D341Med (cell line): Measurements from ENCODE around the gene RGS9.
A peak's percentile ranks its signal among the peaks of the same experiment; 100 is the strongest.
"Not testable (repeated sequence)": the region's sequence is repeated elsewhere in the genome, so short reads cannot be mapped to it uniquely, and the experiment has no call there.

Experiments used
- DNase-seq: peaks from one replicate; pipeline ENCODE4 v3.0.0; 2012; ENCODE audit warnings: low spot score

RGS9 gene

GRCh38 chr17:65115839-65116238, 21.3 kb upstream of the RGS9 start:
- no peak for DNase-seq

- not testable (repeated sequence) for DNase-seq
These were observed 20.7 kb upstream of the RGS9 start for GRCh38 chr17:65116515-65116914.

- no peak for DNase-seq
These were observed 19.7 kb upstream of the RGS9 start for GRCh38 chr17:65117384-65118035.

GRCh38 chr17:65121368-65121767, 15.8 kb upstream of the RGS9 start:
- DNase-seq = no peak

GRCh38 chr17:65121916-65122806, 15.0 kb upstream of the RGS9 start:
- DNase-seq = no peak

DNA sequence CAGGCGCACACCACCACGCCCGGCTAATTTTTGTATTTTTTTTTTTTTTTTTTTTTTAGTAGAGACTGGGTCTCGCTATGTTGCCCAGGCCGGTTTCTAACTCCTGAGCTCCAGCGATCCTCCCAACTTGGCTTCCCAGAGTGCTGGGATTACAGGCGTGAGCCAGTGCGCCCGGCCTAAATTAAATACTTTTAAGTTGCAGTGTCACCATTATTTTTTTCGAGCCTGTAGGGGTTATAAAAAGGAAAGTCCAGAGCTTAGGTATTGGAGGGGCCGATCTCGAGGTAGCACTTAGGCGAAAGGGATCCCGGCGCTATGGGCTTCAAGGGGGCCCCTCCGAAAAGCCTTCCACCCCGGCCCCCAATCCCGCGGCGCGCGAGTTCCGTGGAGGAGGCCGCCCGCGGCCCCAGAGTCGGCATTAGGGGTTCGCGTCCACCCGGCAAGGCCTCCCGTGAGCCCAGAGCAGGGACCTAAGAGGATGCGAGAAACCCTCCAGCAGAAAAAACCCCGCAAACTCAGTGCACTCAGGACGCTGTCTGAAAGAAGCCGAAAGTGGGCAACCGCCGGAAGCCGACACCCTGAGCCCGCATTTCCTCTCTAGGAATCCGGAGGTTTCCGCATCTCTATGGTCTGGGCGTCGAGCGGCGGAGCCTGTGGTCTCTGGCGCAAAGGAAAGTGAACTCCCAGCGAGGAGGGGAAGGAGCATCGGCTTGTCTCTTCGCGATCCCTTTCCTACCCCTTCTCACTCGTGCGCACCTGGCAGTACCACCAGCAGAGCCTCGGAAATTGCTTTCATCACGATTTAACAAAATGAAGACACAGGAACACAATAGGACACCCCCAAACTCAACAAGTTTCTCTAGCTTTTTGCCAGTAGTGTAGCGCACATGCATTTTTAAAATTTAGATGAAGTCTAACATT, 14.1 kb upstream of the RGS9 start:
- peak; percentile 96 for DNase-seq

DNA sequence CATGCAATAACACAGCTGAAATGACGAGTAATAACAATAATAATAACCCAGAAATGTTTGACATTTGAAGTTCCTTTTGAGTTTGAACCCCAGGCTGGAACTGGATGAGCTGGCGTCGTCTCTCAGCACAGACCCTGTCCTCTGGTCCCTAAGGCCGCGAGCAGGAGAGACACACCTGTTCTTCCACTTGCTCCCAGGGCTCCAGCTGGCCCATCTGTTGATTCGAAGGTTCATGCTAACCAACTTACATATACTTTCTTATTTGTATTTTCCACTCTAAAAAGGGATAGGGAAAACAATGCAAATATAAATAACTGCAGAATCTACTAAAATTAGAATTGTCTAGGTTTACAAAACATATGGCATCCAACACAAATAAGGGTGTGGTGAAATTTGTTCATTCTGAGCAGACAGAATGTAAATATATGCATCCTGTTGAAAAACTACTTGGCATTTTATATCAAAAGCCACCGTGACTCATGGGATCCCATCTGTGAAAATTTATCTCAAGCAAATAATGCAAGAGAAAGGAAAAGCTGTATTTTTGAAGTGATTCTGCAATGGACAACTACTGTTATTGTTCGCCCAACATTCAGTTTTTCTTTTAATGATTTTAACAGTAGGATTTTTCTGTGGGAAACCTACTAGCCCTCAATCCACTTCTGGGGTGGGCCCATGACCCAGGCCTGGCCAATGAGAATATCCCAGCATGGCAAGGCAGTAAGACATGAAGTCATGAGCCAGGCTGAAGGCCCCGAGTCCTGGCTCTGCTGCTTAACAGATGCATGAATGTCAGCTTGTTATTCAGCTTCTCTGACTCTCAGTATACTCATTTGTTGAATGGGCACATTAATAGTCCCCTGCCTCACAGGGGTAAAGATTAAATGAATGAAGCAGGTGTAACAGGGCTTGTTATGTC, 13.2 kb upstream of the RGS9 start:
- no peak for DNase-seq

DNA sequence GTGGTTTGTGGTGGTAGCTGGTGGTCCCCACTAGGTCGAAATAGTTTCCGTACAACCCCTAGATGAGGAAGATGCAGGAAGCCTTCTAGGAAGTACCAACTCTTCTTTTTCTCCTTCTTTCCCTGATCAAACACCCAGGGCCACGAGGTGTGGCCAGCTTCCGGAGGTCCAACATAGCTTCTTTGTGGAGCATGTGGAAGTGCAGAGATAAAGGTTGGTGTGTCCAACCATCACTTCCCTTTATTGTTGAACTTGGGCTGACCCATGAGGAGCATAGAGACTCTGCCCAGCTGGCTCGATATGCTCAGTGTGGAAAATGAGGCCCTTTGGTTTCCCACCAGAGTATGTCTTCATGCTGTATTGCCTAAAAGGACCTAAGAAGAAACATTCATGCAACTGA, 6.3 kb upstream of the RGS9 start:
- no peak for DNase-seq

GRCh38 chr17:65131240-65131639, 5.9 kb upstream of the RGS9 start:
- no peak for DNase-seq

- no peak for DNase-seq
These were observed 5.2 kb upstream of the RGS9 start for GRCh38 chr17:65131946-65132345.

DNA sequence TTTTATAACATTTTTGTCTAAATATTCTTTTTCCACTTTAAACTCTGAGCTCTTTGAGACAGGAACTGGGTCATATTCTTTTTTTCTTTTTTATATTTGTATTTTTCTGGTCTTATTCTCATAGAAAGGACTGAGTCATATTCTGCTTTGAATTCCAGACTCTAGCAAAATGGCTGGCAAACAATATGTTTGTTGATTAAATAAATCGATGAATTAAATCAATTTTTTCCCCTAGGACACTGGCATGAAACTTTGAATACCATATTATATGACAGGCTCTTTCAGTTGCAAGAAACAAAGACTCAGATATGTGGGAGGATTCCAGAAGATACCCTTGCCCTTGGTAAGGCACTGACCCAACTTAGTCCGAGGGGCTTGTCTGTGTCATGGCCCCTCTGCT, 3.1 kb upstream of the RGS9 start:
- DNase-seq = no peak

DNA sequence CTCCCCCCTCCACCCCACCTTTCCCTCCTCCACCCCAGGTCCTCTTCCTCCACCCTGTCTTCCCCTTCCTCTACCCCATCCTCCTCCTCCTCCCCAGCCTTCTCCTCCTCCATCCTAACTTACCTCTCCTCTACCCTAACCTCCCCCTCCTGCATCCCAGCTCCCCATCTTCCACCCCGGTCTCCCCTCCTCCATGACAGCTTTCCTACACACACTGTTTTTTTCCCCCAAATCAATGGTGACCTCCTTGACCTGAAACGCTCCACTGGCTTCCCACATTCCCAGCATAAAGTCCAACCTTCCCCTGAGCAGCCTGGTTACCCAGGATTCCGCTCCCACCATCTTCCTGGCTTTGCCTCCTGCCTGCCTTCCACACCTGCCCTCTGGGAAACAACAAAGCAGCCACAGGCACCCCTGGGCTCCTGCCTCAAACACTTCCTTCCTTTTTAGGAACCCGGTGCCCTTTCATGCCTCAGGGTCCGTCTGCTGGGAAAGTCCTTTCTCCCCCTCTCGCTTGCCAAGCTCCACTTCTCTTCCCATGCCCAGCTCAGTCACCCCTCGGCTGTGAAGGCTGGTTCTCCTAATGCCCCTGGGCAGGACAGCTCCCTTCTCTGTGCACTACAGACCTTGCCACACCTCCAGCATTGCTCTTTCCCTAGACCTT, 2.1 kb downstream of the RGS9 start:
- no peak for DNase-seq

DNA sequence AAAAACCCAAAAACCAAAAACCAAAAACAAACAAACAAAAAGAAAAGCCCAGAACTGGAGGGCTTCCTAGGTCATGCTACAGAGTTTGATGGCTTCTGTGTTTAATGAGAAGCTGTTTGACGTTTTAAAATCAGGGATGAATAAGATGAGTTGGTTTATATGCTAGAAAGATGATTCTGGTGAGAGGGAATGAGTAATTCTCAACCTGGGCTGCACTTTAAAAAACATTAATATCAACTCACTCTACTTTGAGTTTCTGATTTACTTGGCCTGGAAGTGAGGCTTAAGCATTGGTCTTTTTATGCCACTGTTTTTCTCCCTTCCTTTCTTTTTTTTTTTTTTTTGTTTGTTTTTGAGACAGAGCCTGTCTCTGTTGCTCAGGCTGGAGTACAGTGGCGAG, 5.1 kb downstream of the RGS9 start:
- DNase-seq = no peak

- DNase-seq = no peak
These were observed 6.9 kb downstream of the RGS9 start for GRCh38 chr17:65143889-65144604.

- DNase-seq = no peak
These were observed 8.6 kb downstream of the RGS9 start for GRCh38 chr17:65145743-65146142.

GRCh38 chr17:65147955-65148354, 10.8 kb downstream of the RGS9 start:
- no peak for DNase-seq

- DNase-seq = no peak
These were observed 17.8 kb downstream of the RGS9 start for GRCh38 chr17:65154770-65155589.

DNA sequence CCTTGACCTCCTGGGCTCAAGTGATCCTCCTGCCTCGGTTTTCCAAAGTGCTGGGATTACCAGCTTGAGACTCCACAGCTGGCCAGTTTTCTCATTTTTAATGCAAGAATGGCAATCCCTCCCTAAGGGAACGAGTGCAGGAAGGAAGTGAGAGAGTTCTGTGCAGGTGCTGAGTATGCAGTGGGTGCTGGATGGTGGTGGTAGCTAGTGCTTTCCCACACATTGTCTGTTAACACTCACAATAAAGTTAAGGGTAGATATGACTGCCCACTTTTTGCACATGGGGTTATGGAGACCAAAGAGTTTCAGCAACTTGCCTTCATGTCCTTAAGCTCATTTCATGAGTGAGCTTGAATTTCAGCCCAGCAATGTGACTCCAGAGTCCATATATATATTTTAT, 18.5 kb downstream of the RGS9 start:
- DNase-seq = no peak

GRCh38 chr17:65156185-65156834, 19.1 kb downstream of the RGS9 start:
- no peak for DNase-seq
